ENCODE results near the gene B3GNT9. TPM values are rescaled to one million over a fixed set of nuclear protein-coding genes. Genes with fewer than 3 reads are reported as not detected.

The B3GNT9 gene
- total RNA-seq, 1 donor from 2014 or later = 12.8 TPM

- Histone ChIP-seq H3K36me3 (peaks cover 3 to 17% of the 10 kb centered on the region in 2 donors), H3K9me3 (no peaks in the 10 kb centered on the region), H3K27ac (no peak overlapping the region), H3K27me3 (no peaks in the 10 kb centered on the region), H3K4me1 (peaks cover 30% of the 10 kb centered on the region), H3K4me3 (no peak overlapping the region)
- intact Hi-C loops (cut with DNase I) = loop anchor here (5.0 kb wide), 1 partner anchor 173 kb away; no protein-coding TSS in a partner anchor
- DNase-seq (ENCODE audit: extremely low spot score in 2 of 2) = no peak
- no peak for TF ChIP-seq POLR2A (IDR thresholded peaks at IDR 0.05)
- TF ChIP-seq POLR2AphosphoS5 (IDR thresholded peaks at IDR 0.05; ENCODE audit: insufficient read depth in 1 of 2, low read depth in 1 of 2) = no peak
- no peak for TF ChIP-seq CTCF (IDR thresholded peaks at IDR 0.05)
Measured at GRCh38 chr16:67190448-67191399, 39.9 kb upstream of the B3GNT9 start.

GRCh38 chr16:67190041-67190440 is 39.2 kb upstream of the B3GNT9 start, which contains the start of gene EXOC3L1:
Gene EXOC3L1, minus strand, starts transcription at chr16:67190136. Its CDS starts 460 bp downstream, at chr16:67189676.
- intact Hi-C loops (cut with DNase I) = loop anchor here (5.0 kb wide), 1 partner anchor 173 kb away; no protein-coding TSS in a partner anchor
- no peak for DNase-seq (ENCODE audit: extremely low spot score in 2 of 2)
- Histone ChIP-seq H3K9me3 (no peaks in the 10 kb centered on the region), H3K36me3 (peaks cover 2 to 10% of the 10 kb centered on the region in 2 donors), H3K27ac (no peak within 1 kb of the TSS), H3K4me1 (peaks cover 37% of the 10 kb centered on the region), H3K4me3 (no peak within 1 kb of the TSS), H3K27me3 (no peaks in the 10 kb centered on the region)
- no peak for TF ChIP-seq POLR2A (IDR thresholded peaks at IDR 0.05)

DNA sequence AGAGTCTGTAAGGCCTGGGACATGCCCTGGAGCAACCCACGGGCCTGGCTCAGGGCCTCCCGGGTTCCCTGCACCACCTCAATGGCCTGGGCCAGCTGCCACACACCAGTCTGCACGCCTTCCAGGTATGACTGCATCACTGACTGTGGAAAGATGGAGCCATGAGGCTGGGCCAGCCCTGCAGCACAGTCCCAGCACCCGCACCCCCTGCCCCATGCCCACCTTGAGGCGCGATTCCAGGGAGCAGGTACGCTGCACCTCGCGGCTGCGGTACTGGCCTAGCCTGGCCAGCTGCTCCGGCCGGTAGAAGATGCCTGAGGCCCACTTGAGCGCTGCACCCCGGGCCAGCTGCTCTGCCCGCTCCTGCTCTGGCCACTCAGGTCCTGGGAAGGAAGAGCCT is 38.0 kb upstream of the B3GNT9 start:
- no peak overlapping the region for H3K4me3 ChIP-seq
- no peaks in the 10 kb centered on the region for H3K27me3 ChIP-seq
- TF ChIP-seq POLR2AphosphoS5 (IDR thresholded peaks at IDR 0.05; ENCODE audit: insufficient read depth in 1 of 2, low read depth in 1 of 2) (no peak), CTCF (IDR thresholded peaks at IDR 0.05) (no peak), POLR2A (IDR thresholded peaks at IDR 0.05) (no peak)
- H3K4me1 ChIP-seq = peaks cover 38% of the 10 kb centered on the region
- no peaks in the 10 kb centered on the region for H3K9me3 ChIP-seq
- no peaks in the 10 kb centered on the region for H3K36me3 ChIP-seq
- DNase-seq (ENCODE audit: extremely low spot score in 2 of 2) = no peak
- intact Hi-C loops (cut with DNase I) = loop anchor here (5.0 kb wide), 1 partner anchor 36 kb away; the partner anchor contains the start of gene B3GNT9
- no peak overlapping the region for H3K27ac ChIP-seq

- TF ChIP-seq POLR2A (IDR thresholded peaks at IDR 0.05) = no peak
- TF ChIP-seq CTCF (IDR thresholded peaks at IDR 0.05) = no peak
- TF ChIP-seq POLR2AphosphoS5 (IDR thresholded peaks at IDR 0.05; ENCODE audit: insufficient read depth in 1 of 2, low read depth in 1 of 2) = no peak
- no peaks in the 10 kb centered on the region for H3K27me3 ChIP-seq
- no peaks in the 10 kb centered on the region for H3K36me3 ChIP-seq
- H3K4me1 ChIP-seq = peaks cover 33% of the 10 kb centered on the region
- H3K9me3 ChIP-seq = no peaks in the 10 kb centered on the region
- H3K27ac ChIP-seq = no peak overlapping the region
- H3K4me3 ChIP-seq = no peak overlapping the region
- no peak for DNase-seq (ENCODE audit: extremely low spot score in 2 of 2)
- intact Hi-C loops (cut with DNase I) = loop anchor here (5.0 kb wide), 1 partner anchor 36 kb away; the partner anchor contains the start of gene B3GNT9
Measured at GRCh38 chr16:67188323-67188722, 37.5 kb upstream of the B3GNT9 start.

DNA sequence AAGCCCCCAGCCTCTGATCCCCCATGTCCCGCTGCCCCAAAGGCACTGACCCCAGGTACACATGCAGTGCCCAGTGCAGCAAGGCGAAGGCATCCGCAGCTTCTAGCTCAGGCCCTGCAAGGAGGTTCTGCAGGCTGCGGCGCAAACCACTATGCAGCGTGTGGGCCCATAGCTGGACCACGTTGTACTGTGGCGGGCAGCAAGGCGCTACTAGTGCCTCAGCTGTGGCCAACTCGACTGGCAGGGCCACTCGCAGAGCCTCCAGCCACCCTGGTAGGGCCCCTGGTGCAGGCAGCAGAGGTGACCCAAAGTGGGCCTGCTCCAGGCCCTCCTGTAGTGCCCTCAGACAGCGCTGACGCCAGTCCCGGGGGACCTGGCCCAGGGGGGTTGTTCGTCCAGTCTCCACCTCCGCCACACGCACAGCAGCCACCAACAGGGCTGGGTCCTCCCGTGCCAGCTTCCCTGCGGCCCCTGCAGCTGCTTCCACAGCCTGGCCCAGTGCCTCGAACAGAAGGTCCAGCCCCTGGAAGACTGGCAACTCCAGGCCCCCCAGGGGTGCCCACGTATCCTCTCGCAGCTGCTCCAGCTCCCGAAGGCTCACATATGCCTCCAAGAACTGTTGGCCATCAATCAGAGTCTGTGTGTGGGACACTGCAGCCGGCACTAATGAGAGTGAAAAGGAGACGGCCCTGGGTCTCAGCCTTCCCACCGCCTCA is 36.5 kb upstream of the B3GNT9 start:
- Histone ChIP-seq H3K4me1 (peaks cover 31% of the 10 kb centered on the region), H3K36me3 (no peaks in the 10 kb centered on the region), H3K4me3 (no peak overlapping the region), H3K9me3 (no peaks in the 10 kb centered on the region), H3K27me3 (no peaks in the 10 kb centered on the region), H3K27ac (no peak overlapping the region)
- DNase-seq (ENCODE audit: extremely low spot score in 2 of 2) = no peak
- no peak for TF ChIP-seq CTCF (IDR thresholded peaks at IDR 0.05)
- TF ChIP-seq POLR2AphosphoS5 (IDR thresholded peaks at IDR 0.05; ENCODE audit: insufficient read depth in 1 of 2, low read depth in 1 of 2) = no peak
- no peak for TF ChIP-seq POLR2A (IDR thresholded peaks at IDR 0.05)
- intact Hi-C loops (cut with DNase I) = loop anchor here (5.0 kb wide), 1 partner anchor 35 kb away; the partner anchor contains the start of gene B3GNT9
